Amygdala (tissue), 56 donors: Measurements from ENCODE around the gene TGFB3.
"Not testable (repeated sequence)": the region's sequence is repeated elsewhere in the genome, so short reads cannot be mapped to it uniquely, and the experiment has no call there.

Source experiments
- DNase-seq, 56 donors: peaks; one replicate each; lab custom pipeline; 2025; lab: John Stamatoyannopoulos, UW

Gene TGFB3

GRCh38 chr14:75967866-75968265 is 13.9 kb downstream of the TGFB3 start:
- no peak for DNase-seq

- DNase-seq: no peak
These were observed 20.1 kb downstream of the TGFB3 start for GRCh38 chr14:75961662-75962061.

GRCh38 chr14:75960231-75960630 is 21.6 kb downstream of the TGFB3 start:
- DNase-seq: no peak

- DNase-seq: no peak
These were observed 22.8 kb downstream of the TGFB3 start for GRCh38 chr14:75959031-75959430.

- no peak for DNase-seq
These were observed 29.3 kb downstream of the TGFB3 start for GRCh38 chr14:75952489-75952888.

- DNase-seq: no peak
These were observed 35.0 kb downstream of the TGFB3 start for GRCh38 chr14:75946785-75947184.

- DNase-seq: no peak
These were observed 37.1 kb downstream of the TGFB3 start for GRCh38 chr14:75944607-75945241.

GRCh38 chr14:75941030-75941429 is 40.8 kb downstream of the TGFB3 start:
- DNase-seq: no peak

GRCh38 chr14:75939200-75939599 is 42.6 kb downstream of the TGFB3 start:
- DNase-seq: no peak

GRCh38 chr14:75934998-75935628 is 46.7 kb downstream of the TGFB3 start:
- DNase-seq: peak in 2 of 56 donors; percentile 12 to 21

- DNase-seq: no peak
These were observed 48.0 kb downstream of the TGFB3 start for GRCh38 chr14:75933712-75934296.

- peak in 5 of 56 donors; percentile 11 to 51 (median 15) for DNase-seq
These were observed 53.1 kb downstream of the TGFB3 start for GRCh38 chr14:75928690-75929181.

GRCh38 chr14:75927564-75928087 is 54.2 kb downstream of the TGFB3 start:
- DNase-seq: no peak

GRCh38 chr14:75926431-75927115 is 55.2 kb downstream of the TGFB3 start:
- no peak for DNase-seq

- not testable (repeated sequence) for DNase-seq
These were observed 56.5 kb downstream of the TGFB3 start for GRCh38 chr14:75925141-75925840.

GRCh38 chr14:75920421-75920820 is 61.4 kb downstream of the TGFB3 start:
- DNase-seq: not testable (repeated sequence)

- no peak for DNase-seq
These were observed 63.9 kb downstream of the TGFB3 start for GRCh38 chr14:75917946-75918335.

- DNase-seq: no peak
These were observed 64.4 kb downstream of the TGFB3 start for GRCh38 chr14:75917322-75917945.

GRCh38 chr14:75915045-75915444 is 66.8 kb downstream of the TGFB3 start:
- DNase-seq: no peak

- DNase-seq: no peak
These were observed 68.6 kb downstream of the TGFB3 start for GRCh38 chr14:75913183-75913582.
